Activated T-helper 17 cell treated with anti-CD3 and anti-CD28 coated beads, Interleukin-2, amount 50 U/mL, for 72 hours (primary cell): ENCODE results near the gene CYP2B6. TPM values are rescaled to one million over a fixed set of nuclear protein-coding genes. Genes with fewer than 3 reads are reported as not detected.
"Not testable (repeated sequence)": the region's sequence is repeated elsewhere in the genome, so short reads cannot be mapped to it uniquely, and the experiment has no call there.

ENCODE experiments used
- ATAC-seq: fragments of 150-1000 bp; cut with Tn5 transposase; replicated peaks from 2 replicates; pipeline ENCODE4 v1.10.0; 2021; ENCODE audit warnings: mild to moderate bottlenecking, moderate library complexity
- H3K27ac Mint-ChIP-seq: one replicate; pipeline ENCODE4 v1.8.0; 2022; ENCODE audit warnings: mixed read lengths
- H3K27me3 Mint-ChIP-seq: one replicate; pipeline ENCODE4 v1.8.0; 2022; ENCODE audit warnings: mixed read lengths
- H3K36me3 Mint-ChIP-seq: one replicate; pipeline ENCODE4 v1.8.0; 2022; ENCODE audit warnings: low read depth, mild to moderate bottlenecking, mixed read lengths
- H3K4me1 Mint-ChIP-seq: one replicate; pipeline ENCODE4 v1.8.0; 2022; ENCODE audit warnings: mixed read lengths
- H3K4me3 Mint-ChIP-seq: one replicate; pipeline ENCODE4 v1.8.0; 2022; ENCODE audit warnings: mild to moderate bottlenecking, mixed read lengths
- H3K9me3 Mint-ChIP-seq: one replicate; pipeline ENCODE4 v1.8.0; 2022; ENCODE audit warnings: mixed read lengths
- total RNA-seq, 2 donors: library from RNA; stranded (reverse); gene quantifications; one replicate each; pipeline ENCODE4 v1.2.3, GENCODE V29; 2022

The CYP2B6 gene
- total RNA-seq, result not detected

DNA sequence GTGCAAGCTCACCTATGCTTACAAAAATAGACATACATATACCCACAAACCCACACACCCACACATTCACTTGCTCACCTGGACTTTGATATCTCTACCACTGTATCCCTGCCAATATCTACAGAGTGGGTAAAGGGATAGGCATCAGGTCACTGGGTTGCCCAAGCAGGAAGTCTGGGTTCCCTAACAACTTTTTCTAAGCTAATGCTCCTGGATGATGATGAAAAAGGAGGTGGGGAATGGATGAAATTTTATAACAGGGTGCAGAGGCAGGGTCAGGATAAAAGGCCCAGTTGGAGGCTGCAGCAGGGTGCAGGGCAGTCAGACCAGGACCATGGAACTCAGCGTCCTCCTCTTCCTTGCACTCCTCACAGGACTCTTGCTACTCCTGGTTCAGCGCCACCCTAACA, at the start of gene CYP2B6:
Gene CYP2B6 (plus strand): TSS at position 311 of the 410 bp plus-strand sequence. CDS start 24 bp downstream, at position 335.
- no peak within 1 kb of the TSS for H3K4me3 Mint-ChIP-seq
- no peak within 1 kb of the TSS for H3K27ac Mint-ChIP-seq
- peaks cover 7% of the 10 kb centered on the region for H3K27me3 Mint-ChIP-seq
- ATAC-seq, result no peak
- H3K9me3 Mint-ChIP-seq, result no peaks in the 10 kb centered on the region
- peaks cover 3% of the 10 kb centered on the region for H3K4me1 Mint-ChIP-seq
- no peaks in the 10 kb centered on the region for H3K36me3 Mint-ChIP-seq

DNA sequence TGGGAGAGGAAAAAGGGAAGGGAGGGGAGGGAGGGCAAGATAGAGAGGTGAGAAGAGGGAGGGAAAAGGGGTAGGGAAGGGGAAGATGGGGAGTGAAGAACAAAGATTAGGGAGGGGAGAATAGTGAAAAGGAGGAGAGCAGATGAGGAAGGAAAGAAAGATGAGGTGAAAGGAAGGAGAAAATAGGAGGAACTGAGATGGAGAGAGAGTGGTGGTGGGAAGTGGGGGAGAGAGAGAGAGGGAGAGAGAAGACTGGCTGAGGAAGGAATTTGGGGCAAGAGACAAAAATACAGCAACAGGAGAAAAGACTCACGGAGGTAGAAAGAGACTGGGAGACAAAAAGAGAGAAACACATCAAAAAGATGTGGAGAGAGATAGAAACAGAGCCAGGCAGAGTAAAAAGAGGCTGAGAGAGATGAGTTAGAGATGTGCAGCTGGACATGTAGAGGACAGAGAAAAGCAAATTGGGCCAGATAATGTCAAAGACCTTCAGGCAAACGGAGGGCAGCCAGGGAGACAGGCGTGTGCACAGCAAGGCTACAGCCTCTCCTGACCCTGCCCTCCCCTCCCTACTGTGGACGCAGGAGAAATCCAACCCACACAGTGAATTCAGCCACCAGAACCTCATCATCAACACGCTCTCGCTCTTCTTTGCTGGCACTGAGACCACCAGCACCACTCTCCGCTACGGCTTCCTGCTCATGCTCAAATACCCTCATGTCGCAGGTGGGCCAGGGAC, 49.4 kb upstream of the CYP2B6 start:
- ATAC-seq, result no peak
- Mint-ChIP-seq H3K4me1 (peaks cover 9% of the 10 kb centered on the region), H3K4me3 (no peak overlapping the region), H3K27me3 (peaks cover 29% of the 10 kb centered on the region), H3K9me3 (no peaks in the 10 kb centered on the region), H3K27ac (no peak overlapping the region), H3K36me3 (no peaks in the 10 kb centered on the region)

GRCh38 chr19:40945645-40946044, 45.4 kb upstream of the CYP2B6 start:
- no peak for ATAC-seq
- H3K9me3 Mint-ChIP-seq, result no peaks in the 10 kb centered on the region

GRCh38 chr19:40947114-40947513, 44.0 kb upstream of the CYP2B6 start:
- H3K4me1 Mint-ChIP-seq, result no peaks in the 10 kb centered on the region
- ATAC-seq, result no peak
- H3K4me3 Mint-ChIP-seq, result no peak overlapping the region
- H3K27ac Mint-ChIP-seq, result no peak overlapping the region
- H3K36me3 Mint-ChIP-seq, result no peaks in the 10 kb centered on the region
- H3K27me3 Mint-ChIP-seq, result peaks cover 19% of the 10 kb centered on the region
- H3K9me3 Mint-ChIP-seq, result no peaks in the 10 kb centered on the region

More at GRCh38 chr19:40945645-40946044, 45.4 kb upstream of the CYP2B6 start:
- H3K36me3 Mint-ChIP-seq, result no peaks in the 10 kb centered on the region
- no peak overlapping the region for H3K4me3 Mint-ChIP-seq
- H3K4me1 Mint-ChIP-seq, result no peaks in the 10 kb centered on the region
- H3K27ac Mint-ChIP-seq, result no peak overlapping the region
- H3K27me3 Mint-ChIP-seq, result peaks cover 16% of the 10 kb centered on the region

DNA sequence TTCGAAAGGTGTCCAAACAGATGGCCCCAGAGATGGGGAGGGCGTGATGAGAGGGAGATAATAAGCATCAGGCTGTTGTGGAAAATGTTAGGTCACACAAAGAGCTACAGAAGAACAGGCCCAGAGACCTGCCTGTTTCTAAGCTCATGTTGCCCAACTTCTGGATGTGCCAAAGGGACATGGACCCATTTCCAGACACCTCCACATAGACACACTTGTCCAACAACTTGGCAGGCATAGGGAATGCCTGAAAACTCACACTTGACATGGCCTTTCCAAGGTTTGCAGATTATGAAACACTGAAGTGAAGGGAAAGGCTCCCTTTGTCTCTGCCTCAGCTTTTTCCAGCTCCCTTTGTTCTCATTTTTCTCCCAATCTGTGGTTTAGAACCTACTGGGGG, 43.5 kb upstream of the CYP2B6 start:
- Mint-ChIP-seq H3K4me3 (no peak overlapping the region), H3K4me1 (no peaks in the 10 kb centered on the region), H3K27me3 (peaks cover 19% of the 10 kb centered on the region), H3K27ac (no peak overlapping the region), H3K36me3 (no peaks in the 10 kb centered on the region), H3K9me3 (no peaks in the 10 kb centered on the region)
- ATAC-seq, result no peak

GRCh38 chr19:40948580-40949299, 42.3 kb upstream of the CYP2B6 start:
- Mint-ChIP-seq H3K27me3 (peaks cover 19% of the 10 kb centered on the region), H3K9me3 (peaks cover 4% of the 10 kb centered on the region), H3K4me1 (no peaks in the 10 kb centered on the region), H3K4me3 (no peak overlapping the region), H3K36me3 (no peaks in the 10 kb centered on the region), H3K27ac (no peak overlapping the region)
- ATAC-seq, result no peak

DNA sequence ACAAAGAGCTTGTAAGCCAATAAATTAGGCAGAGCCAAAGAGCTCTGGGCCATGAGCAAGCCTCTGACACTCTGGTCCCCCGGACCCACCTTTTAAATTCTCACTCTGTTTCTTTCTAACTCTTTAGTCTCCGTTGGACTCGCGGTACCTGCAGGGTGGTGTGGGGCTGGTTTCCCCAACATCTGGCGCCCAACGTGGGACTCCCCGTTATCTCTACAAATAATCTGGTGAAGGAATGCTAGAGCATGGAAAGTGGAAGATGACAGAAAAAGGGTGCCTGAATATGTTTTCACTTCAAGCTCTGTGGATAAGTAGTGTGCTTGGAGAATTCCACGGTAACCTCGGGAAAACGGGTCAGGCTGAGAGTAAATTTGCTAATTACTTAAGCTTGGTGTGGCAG, 36.5 kb upstream of the CYP2B6 start:
- H3K9me3 Mint-ChIP-seq, result peaks cover 6% of the 10 kb centered on the region
- H3K4me3 Mint-ChIP-seq, result no peak overlapping the region
- H3K4me1 Mint-ChIP-seq, result no peaks in the 10 kb centered on the region
- no peak for ATAC-seq
- no peaks in the 10 kb centered on the region for H3K36me3 Mint-ChIP-seq
- no peak overlapping the region for H3K27ac Mint-ChIP-seq
- peaks cover 7% of the 10 kb centered on the region for H3K27me3 Mint-ChIP-seq

DNA sequence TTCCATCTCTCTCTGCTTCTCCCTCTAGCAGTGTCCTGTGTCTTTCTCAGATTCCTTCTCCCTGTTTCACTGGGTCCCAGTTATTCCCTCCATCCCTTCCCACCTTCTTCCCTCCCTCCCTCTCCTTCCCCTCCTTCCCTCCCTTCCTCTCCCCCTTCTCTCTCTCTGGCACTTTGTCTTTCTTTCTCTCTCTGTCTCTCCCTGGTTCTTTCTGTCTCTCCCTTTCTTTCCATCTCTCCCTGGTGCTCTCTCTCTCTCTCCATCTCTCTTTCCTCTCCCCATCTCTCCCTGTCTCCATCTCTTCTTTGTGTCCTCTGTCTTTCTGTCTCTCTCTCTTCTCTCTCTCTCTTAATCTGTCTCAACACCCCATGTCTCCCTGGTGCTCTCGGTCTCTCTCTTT, 31.7 kb upstream of the CYP2B6 start:
- Mint-ChIP-seq H3K27me3 (peaks cover 14% of the 10 kb centered on the region), H3K4me1 (no peaks in the 10 kb centered on the region), H3K36me3 (no peaks in the 10 kb centered on the region), H3K9me3 (peaks cover 3% of the 10 kb centered on the region), H3K4me3 (no peak overlapping the region), H3K27ac (no peak overlapping the region)
- no peak for ATAC-seq

DNA sequence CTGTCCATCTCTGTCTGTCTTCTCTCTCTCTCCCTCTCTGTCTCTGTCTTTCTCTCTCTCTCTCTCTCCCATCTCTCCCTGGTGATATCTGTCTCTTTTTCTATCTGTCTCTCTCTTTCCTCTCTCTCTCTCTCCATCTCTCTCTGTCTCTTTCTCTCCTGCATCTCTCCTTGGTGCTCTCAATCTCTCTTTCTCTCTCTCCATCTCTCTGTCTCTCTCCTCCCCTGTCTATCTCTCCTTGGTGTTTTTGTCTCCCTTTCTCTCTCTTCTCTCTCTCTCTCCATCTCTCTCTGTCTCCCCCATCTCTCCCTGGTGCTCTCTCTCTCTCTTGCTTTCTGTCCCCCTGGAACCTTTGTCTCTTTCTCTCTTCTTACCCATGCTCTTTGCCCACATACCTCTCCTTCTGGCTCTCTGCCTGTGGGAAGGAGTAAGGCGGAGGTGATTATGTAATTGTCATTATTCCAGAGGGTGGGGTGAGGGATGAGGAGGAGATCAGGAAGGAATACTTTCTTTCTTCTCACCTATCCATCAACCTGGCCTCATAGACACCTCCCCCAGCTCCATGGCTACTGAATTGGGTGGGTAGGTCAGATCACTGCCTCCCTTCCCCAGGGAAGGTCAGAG, 30.9 kb upstream of the CYP2B6 start:
- peaks cover 3% of the 10 kb centered on the region for H3K9me3 Mint-ChIP-seq
- H3K36me3 Mint-ChIP-seq, result no peaks in the 10 kb centered on the region
- no peak for ATAC-seq
- peaks cover 14% of the 10 kb centered on the region for H3K27me3 Mint-ChIP-seq
- no peak overlapping the region for H3K27ac Mint-ChIP-seq
- no peak overlapping the region for H3K4me3 Mint-ChIP-seq
- no peaks in the 10 kb centered on the region for H3K4me1 Mint-ChIP-seq

DNA sequence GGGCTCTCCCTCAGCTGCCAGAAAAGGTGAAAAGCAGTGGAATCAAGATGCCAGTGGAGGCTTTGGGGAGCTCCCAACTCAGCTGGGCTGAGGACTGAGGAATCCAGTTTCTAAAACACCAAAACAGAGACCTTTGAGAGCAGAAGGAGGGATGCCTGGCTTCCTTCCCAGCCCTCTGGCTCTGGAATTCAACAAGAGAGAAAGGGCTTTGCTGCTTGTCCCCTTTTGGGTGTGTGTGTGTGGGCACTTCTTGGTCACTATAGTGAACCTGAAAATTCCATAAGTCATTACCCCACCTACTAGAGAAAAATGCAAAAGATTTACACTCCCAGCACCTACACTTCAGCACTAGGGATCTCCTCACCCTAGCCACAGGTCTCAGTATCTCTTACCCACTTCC, 30.3 kb upstream of the CYP2B6 start:
- no peak overlapping the region for H3K27ac Mint-ChIP-seq
- H3K4me3 Mint-ChIP-seq, result no peak overlapping the region
- ATAC-seq, result no peak
- peaks cover 14% of the 10 kb centered on the region for H3K27me3 Mint-ChIP-seq
- H3K9me3 Mint-ChIP-seq, result peaks cover 3% of the 10 kb centered on the region
- H3K36me3 Mint-ChIP-seq, result no peaks in the 10 kb centered on the region
- no peaks in the 10 kb centered on the region for H3K4me1 Mint-ChIP-seq

- Mint-ChIP-seq H3K4me1 (peaks cover 1% of the 10 kb centered on the region), H3K4me3 (no peak overlapping the region), H3K9me3 (no peaks in the 10 kb centered on the region), H3K27me3 (peaks cover 14% of the 10 kb centered on the region), H3K36me3 (no peaks in the 10 kb centered on the region), H3K27ac (no peak overlapping the region)
- ATAC-seq, result no peak
Measured at GRCh38 chr19:40962460-40962961, 28.6 kb upstream of the CYP2B6 start.

DNA sequence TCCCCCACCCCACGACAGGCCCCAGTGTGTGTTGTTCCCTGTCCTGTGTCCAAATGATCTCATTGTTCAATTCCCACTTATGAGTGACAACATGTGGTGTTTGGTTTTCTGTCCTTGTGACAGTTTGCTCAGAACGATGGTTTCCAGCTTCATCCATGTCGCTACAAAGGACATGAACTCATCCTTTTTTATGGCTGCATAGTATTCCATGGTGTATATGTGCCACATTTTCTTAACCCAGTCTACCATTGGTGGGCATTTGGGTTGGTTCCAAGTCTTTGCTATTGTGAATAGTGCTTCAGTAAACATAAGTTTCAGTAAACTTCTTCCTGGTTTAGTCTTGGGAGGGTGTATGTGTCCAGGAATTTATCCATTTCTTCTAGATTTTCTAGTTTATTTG, 26.7 kb upstream of the CYP2B6 start:
- H3K27me3 Mint-ChIP-seq, result peaks cover 14% of the 10 kb centered on the region
- H3K36me3 Mint-ChIP-seq, H3K9me3 Mint-ChIP-seq, ATAC-seq, H3K4me3 Mint-ChIP-seq, H3K27ac Mint-ChIP-seq, H3K4me1 Mint-ChIP-seq: not testable (repeated sequence)

GRCh38 chr19:40965351-40965750, 25.7 kb upstream of the CYP2B6 start:
- H3K4me1 Mint-ChIP-seq, result peaks cover 20% of the 10 kb centered on the region
- H3K36me3 Mint-ChIP-seq, ATAC-seq, H3K4me3 Mint-ChIP-seq, H3K27ac Mint-ChIP-seq, H3K9me3 Mint-ChIP-seq: not testable (repeated sequence)
- peaks cover 14% of the 10 kb centered on the region for H3K27me3 Mint-ChIP-seq

DNA sequence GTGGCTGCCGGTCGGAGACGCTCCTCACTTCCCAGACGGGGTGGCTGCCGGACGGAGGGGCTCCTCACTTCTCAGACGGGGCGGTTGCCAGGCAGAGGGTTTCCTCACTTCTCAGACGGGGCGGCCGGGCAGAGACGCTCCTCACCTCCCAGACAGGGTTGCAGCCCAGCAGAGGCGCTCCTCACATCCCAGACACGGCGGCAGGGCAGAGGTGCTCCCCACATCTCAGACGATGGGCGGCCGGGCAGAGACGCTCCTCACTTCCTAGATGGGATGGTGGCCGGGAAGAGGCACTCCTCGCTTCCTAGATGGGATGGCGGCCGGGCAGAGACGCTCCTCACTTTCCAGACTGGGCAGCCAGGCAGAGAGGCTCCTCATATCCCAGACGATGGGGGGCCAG, 24.5 kb upstream of the CYP2B6 start:
- H3K27me3 Mint-ChIP-seq, H3K4me3 Mint-ChIP-seq, ATAC-seq, H3K9me3 Mint-ChIP-seq, H3K27ac Mint-ChIP-seq, H3K36me3 Mint-ChIP-seq: not testable (repeated sequence)
- H3K4me1 Mint-ChIP-seq, result peaks cover 23% of the 10 kb centered on the region

GRCh38 chr19:40968065-40968464, 23.0 kb upstream of the CYP2B6 start:
- H3K36me3 Mint-ChIP-seq, ATAC-seq, H3K27ac Mint-ChIP-seq, H3K27me3 Mint-ChIP-seq, H3K9me3 Mint-ChIP-seq, H3K4me3 Mint-ChIP-seq: not testable (repeated sequence)
- H3K4me1 Mint-ChIP-seq, result peaks cover 23% of the 10 kb centered on the region
